Cardiac muscle cell (in vitro differentiated cells and primary cell): Measurements from ENCODE around the gene LPP. TPM values are rescaled to one million over a fixed set of nuclear protein-coding genes. Genes with fewer than 3 reads are reported as not detected.
A peak's percentile ranks its signal among the peaks of the same experiment; 100 is the strongest.

Source experiments
- DNase-seq, 2 donors: peaks; one replicate each; pipeline versions ENCODE4 v3.0.0 to v3.0.0-alpha.2; 2010 to 2017; ENCODE audit warnings: low read depth in 1 of 2, low spot score in 1 of 2
- H3K27ac ChIP-seq: fragments of 200-600 bp; sonication (generic); 2 replicates; pipeline ENCODE4 v1.5.1; 2016
- H3K27me3 ChIP-seq: fragments of 200-600 bp; sonication (generic); 2 replicates; pipeline ENCODE4 v1.6.0; 2016; ENCODE audit warnings: control low read depth
- H3K36me3 ChIP-seq: fragments of 200-600 bp; sonication (generic); 2 replicates; pipeline ENCODE4 v1.5.1; 2016; ENCODE audit warnings: control low read depth
- H3K4me1 ChIP-seq: fragments of 200-600 bp; sonication (generic); 2 replicates; pipeline ENCODE4 v1.8.1; 2017; ENCODE audit warnings: low read depth, mild to moderate bottlenecking, mixed run types
- H3K4me3 ChIP-seq: fragments of 200-600 bp; sonication (generic); 2 replicates; pipeline ENCODE4 v1.5.1; 2016; ENCODE audit warnings: mild to moderate bottlenecking
- H3K9me3 ChIP-seq: fragments of 200-600 bp; sonication (generic); 2 replicates; pipeline ENCODE4 v1.5.1; 2017; ENCODE audit warnings: low read depth, mild to moderate bottlenecking, control low read depth
- CTCF ChIP-seq: IDR thresholded peaks from 2 replicates; pipeline ENCODE4 v1.5.1; 2012; ENCODE audit warnings: low read depth, mild to moderate bottlenecking, low read length
- polyA plus RNA-seq: library from polyadenylated mRNA; unstranded; fragments of >200 nt; fragmentation: Nextera tagmentation; extraction: Ambion mirVana; gene quantifications from 2 replicates; pipeline ENCODE4 v1.2.1, GENCODE V29; 2016
- total RNA-seq: library from RNA; depleted of rRNA; stranded (reverse); fragments of >200 nt; gene quantifications from 2 replicates; pipeline ENCODE4 v1.2.3, GENCODE V29; 2016

Gene LPP
- total and polyA plus RNA-seq, 2 experiments from 2014 or later = 21.4 to 45.2 TPM

- no peak for TF ChIP-seq CTCF
- Histone ChIP-seq H3K36me3 (no peaks in the 10 kb centered on the region), H3K4me1 (peaks cover 19% of the 10 kb centered on the region), H3K27me3 (peaks cover 5% of the 10 kb centered on the region), H3K4me3 (no peak overlapping the region), H3K27ac (no peak overlapping the region), H3K9me3 (no peaks in the 10 kb centered on the region)
- DNase-seq = no peak
Observed at GRCh38 chr3:188392076-188392475, 238.1 kb downstream of the LPP start.

- Histone ChIP-seq H3K36me3 (no peaks in the 10 kb centered on the region), H3K9me3 (no peaks in the 10 kb centered on the region), H3K4me1 (peaks cover 31% of the 10 kb centered on the region), H3K27me3 (peaks cover 5% of the 10 kb centered on the region), H3K27ac (no peak overlapping the region), H3K4me3 (no peak overlapping the region)
- DNase-seq = no peak
- TF ChIP-seq CTCF = no peak
Observed at GRCh38 chr3:188394623-188395022, 240.7 kb downstream of the LPP start.

GRCh38 chr3:188396251-188396650 lies 242.3 kb downstream of the LPP start:
- Histone ChIP-seq H3K4me1 (peaks cover 33% of the 10 kb centered on the region), H3K27me3 (peaks cover 5% of the 10 kb centered on the region), H3K9me3 (no peaks in the 10 kb centered on the region), H3K4me3 (no peak overlapping the region), H3K27ac (no peak overlapping the region), H3K36me3 (no peaks in the 10 kb centered on the region)
- no peak for DNase-seq
- TF ChIP-seq CTCF = no peak

GRCh38 chr3:188396900-188397299 lies 242.9 kb downstream of the LPP start:
- no peak for DNase-seq
- Histone ChIP-seq H3K27me3 (peaks cover 5% of the 10 kb centered on the region), H3K9me3 (no peaks in the 10 kb centered on the region), H3K4me3 (no peak overlapping the region), H3K27ac (peak overlapping the region; percentile 14), H3K36me3 (no peaks in the 10 kb centered on the region), H3K4me1 (peaks cover 31% of the 10 kb centered on the region)
- TF ChIP-seq CTCF = no peak

- DNase-seq = peak in 1 of 2 donors; percentile 66
- Histone ChIP-seq H3K9me3 (no peaks in the 10 kb centered on the region), H3K36me3 (no peaks in the 10 kb centered on the region), H3K27me3 (peaks cover 3% of the 10 kb centered on the region), H3K4me3 (no peak overlapping the region), H3K4me1 (peaks cover 31% of the 10 kb centered on the region), H3K27ac (peak overlapping the region; percentile 24)
- no peak for TF ChIP-seq CTCF
Observed at GRCh38 chr3:188397766-188398705, 244.1 kb downstream of the LPP start.
